Activated T-cell treated with anti-CD3 and anti-CD28 coated beads for 48 hours (primary cell): ENCODE results near the gene PCIF1.
"Not testable (repeated sequence)": the region's sequence is repeated elsewhere in the genome, so short reads cannot be mapped to it uniquely, and the experiment has no call there.

Source experiments
- DNase-seq: peaks from one replicate; pipeline ENCODE4 v3.0.0-alpha.2; 2020; ENCODE audit warnings: low read depth

The PCIF1 gene

GRCh38 chr20:45924391-45925261 is 9.9 kb upstream of the PCIF1 start:
- DNase-seq = no peak

DNA sequence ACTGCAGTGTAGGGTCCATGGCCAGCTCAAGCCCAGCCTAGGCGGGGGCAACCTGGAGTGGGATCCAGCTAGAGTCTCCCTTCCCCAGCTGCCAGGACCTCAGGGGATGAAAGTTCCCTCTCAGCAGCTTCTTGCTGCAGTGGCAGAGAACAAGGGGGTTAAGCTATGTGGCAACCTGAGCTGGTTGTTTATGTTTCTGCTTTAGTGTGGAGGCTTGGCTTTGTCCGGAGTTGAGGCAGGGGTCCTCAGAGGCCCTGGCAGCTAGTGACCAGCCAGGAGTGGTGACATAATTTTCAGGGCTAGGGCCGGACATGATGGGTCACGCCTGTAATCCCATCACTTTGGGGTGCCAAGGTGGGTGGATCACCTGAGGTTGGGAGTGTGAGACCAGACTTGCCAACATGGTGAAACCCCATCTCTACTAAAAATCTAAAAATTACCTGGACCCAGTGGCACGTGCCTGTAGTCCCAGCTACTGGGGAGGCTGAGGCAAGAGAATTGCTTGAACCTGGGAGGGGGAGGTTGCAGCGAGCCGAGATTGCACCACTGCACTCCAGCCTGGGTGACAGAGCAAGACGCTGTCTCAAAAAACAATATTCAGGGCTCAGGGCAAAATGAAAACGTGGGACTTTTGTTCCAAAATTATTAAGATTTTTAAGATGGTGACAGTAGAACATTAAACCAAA is 8.5 kb upstream of the PCIF1 start:
- DNase-seq = no peak

GRCh38 chr20:45926731-45927070 is 7.8 kb upstream of the PCIF1 start:
- DNase-seq = no peak

- DNase-seq = no peak
Observed at GRCh38 chr20:45927071-45927878, 7.2 kb upstream of the PCIF1 start.

GRCh38 chr20:45931680-45932079 is 2.8 kb upstream of the PCIF1 start:
- DNase-seq = not testable (repeated sequence)

- peak; percentile 56 for DNase-seq
Observed at GRCh38 chr20:45933266-45934045, 1.0 kb upstream of the PCIF1 start.

GRCh38 chr20:45934046-45934585 is 367 bp upstream of the PCIF1 start:
- peak; percentile 33 for DNase-seq

DNA sequence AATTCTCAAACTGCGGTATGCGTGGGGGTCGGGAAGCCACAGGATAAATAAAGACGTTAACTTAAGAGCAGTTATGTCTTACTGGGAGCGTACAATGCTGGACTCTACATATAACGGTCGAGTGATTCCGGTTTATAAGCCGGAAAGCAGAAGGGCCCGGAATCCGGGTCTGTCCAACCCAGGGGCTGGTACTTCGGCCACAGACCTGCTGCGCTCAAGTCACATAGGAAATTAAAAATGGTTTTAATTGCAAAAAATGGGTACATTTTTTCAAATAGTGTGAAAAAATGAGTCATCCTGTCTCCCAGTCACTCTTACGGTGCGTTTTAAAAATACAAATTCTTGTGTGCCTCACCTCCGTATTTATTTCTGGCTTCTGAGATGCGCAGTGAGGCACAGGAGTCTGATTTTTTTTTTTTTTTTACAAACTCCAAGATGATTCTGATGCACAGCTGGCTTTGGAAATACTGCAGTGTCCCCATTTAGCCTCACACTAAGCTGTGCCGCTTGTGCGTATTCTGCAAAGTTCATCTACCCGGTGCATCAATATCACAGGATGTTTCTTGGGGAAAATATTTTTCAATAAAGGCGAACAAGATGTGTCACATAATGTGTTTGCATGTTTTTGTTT is 1.0 kb downstream of the PCIF1 start:
- no peak for DNase-seq

GRCh38 chr20:45937765-45938164 is 3.3 kb downstream of the PCIF1 start:
- no peak for DNase-seq

GRCh38 chr20:45938727-45939438 is 4.4 kb downstream of the PCIF1 start:
- no peak for DNase-seq

DNA sequence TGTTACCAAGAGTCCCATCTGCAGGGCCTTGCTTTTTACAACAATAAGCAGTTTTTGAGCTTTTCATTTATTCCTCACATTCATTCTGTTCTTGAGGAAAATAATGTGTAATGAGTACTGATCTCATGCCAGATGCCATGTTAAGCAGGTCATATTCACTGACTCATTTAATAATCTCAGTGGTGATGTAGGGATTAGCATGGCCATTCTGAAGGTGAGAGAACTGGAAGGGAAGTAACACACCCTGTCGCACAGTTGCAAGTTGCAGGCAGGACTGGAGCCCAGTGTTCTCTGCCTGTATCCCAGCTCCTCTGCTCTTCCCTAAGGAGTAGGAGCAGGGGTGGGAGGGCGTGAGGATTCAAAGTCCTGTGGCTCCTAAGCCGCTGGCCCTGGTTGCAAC is 5.6 kb downstream of the PCIF1 start:
- DNase-seq = no peak

DNA sequence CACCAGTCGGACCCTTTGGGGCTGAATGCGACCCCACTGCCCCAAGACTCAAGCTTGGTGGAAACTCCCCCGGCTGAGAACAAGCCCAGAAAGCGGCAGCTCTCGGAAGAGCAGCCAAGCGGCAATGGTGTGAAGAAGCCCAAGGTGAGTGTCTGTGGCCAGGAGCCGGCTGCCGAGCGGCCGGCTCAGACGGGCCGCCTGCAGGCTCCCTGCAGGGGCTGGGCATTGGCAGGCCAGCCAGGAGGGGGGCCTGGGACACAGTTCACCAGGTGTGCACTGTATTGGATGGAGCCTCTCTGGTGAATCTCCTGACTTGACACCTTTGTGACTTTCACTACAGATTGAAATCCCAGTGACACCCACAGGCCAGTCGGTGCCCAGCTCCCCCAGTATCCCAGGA is 6.0 kb downstream of the PCIF1 start:
- no peak for DNase-seq

- no peak for DNase-seq
Observed at GRCh38 chr20:45943613-45944012, 9.1 kb downstream of the PCIF1 start.

DNA sequence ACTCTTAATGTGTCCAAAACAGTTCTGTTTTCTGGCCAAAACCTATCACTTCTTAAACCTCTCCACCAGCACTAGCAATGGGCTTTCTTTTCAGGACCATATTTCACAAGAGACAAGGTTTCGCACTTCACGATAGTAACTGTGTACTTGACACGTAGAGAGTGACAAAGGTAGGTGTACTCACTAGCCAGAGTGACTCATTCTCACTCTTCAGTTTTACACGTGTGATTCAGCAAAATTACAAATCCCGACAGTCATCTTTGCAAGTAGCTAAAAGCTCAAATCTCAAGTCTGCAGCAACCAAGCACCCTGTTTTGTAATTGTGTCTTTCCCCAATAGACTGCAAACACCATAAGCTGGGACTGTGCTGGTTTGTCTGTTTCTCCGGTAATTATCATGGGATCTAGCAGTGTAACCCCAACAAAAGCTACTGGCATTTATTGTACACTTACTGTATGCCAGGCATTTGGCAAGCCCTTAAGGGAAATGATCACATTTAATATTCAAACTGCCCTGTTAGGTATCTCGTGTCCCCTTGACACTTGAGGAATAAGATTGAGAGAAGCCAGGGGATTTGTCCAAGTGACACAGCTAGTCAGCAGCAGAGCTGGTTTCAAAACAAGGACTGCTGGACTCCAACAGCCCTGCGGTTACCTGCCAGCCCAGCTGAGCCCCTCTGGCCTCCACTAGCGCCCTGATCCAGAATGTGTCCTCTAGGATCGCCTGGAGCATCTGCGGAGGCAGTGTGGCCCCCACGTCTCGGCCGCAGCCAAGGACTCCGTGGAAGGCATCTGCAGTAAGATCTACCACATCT is 9.9 kb downstream of the PCIF1 start:
- no peak for DNase-seq

GRCh38 chr20:45944965-45945677 is 10.6 kb downstream of the PCIF1 start:
- DNase-seq = no peak

- DNase-seq = no peak
Observed at GRCh38 chr20:45945678-45946148, 11.2 kb downstream of the PCIF1 start.

DNA sequence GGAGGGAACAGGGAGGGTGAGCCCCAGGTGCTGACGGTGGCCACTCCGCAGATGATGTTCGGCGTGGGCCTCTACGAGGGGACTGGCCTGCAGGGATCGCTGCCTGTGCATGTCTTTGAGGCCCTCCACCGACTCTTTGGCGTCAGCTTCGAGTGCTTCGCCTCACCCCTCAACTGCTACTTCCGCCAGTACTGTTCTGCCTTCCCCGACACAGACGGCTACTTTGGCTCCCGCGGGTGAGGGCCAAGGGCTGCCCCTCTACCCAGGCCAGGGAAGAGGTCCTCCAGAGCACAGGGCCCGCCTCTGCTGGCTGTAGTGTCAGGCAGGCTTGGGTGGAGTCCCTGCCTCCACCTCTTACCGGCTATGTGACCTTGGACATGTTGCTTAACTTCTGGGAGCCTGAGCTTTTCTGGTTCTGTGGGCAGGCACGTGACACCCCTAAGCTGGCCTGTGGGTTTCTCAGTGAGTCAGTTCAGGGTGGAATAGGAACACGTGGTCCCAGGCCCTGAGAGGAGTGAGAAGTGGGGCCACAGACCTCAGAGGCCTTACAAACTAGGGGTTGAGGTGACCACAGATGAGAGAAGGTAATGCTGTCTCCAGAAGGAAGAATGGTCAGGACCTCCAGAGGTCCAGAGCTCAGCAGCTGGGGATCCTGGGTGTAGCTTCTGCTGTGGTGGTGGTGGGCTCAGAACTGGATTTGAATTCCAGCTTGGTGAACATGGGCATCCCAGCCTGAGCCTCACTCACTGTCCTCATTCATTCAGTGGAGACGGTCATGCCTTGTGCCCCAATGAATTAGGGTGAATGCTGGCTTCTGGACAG is 11.9 kb downstream of the PCIF1 start:
- peak; percentile 24 for DNase-seq
